Osteocyte (in vitro differentiated cells): ENCODE measurements around the gene SAYSD1. TPM values are rescaled to one million over a fixed set of nuclear protein-coding genes. Genes with fewer than 3 reads are reported as not detected.

Experiments used
- DNase-seq: peaks from one replicate; pipeline ENCODE4 v3.0.0; 2021; ENCODE audit warnings: mixed read lengths; ENCODE audit not compliant: unreplicated experiment; ENCODE audit errors: extremely low spot score
- H3K27ac Mint-ChIP-seq: one replicate; pipeline ENCODE4 v1.8.0; 2021; ENCODE audit warnings: mild to moderate bottlenecking, mixed read lengths; ENCODE audit not compliant: unreplicated experiment
- H3K27me3 Mint-ChIP-seq: one replicate; pipeline ENCODE4 v1.8.0; 2021; ENCODE audit warnings: mixed read lengths; ENCODE audit not compliant: unreplicated experiment
- H3K36me3 Mint-ChIP-seq: one replicate; pipeline ENCODE4 v1.8.0; 2021; ENCODE audit warnings: mixed read lengths; ENCODE audit not compliant: unreplicated experiment
- H3K4me1 Mint-ChIP-seq: one replicate; pipeline ENCODE4 v1.8.0; 2021; ENCODE audit warnings: mixed read lengths; ENCODE audit not compliant: unreplicated experiment
- H3K4me3 Mint-ChIP-seq: one replicate; pipeline ENCODE4 v1.8.0; 2021; ENCODE audit warnings: mild to moderate bottlenecking, moderate library complexity, mixed read lengths; ENCODE audit not compliant: unreplicated experiment
- H3K9me3 Mint-ChIP-seq: one replicate; pipeline ENCODE4 v1.8.0; 2021; ENCODE audit warnings: mixed read lengths; ENCODE audit not compliant: unreplicated experiment
- total RNA-seq: library from RNA; stranded (reverse); gene quantifications from 2 replicates; pipeline ENCODE4 v1.2.1, GENCODE V29; 2021
- TF ChIP-seq, protein P1 (sequence below): fragments of 200-600 bp; sonication (generic); IDR thresholded peaks from 2 replicates; pipeline ENCODE4 v1.5.0; 2021; ENCODE audit warnings: antibody characterized with exemption, mild to moderate bottlenecking, moderate library complexity

SAYSD1 gene
- total RNA-seq, 1 donor from 2014 or later, result 17.6 TPM

DNA sequence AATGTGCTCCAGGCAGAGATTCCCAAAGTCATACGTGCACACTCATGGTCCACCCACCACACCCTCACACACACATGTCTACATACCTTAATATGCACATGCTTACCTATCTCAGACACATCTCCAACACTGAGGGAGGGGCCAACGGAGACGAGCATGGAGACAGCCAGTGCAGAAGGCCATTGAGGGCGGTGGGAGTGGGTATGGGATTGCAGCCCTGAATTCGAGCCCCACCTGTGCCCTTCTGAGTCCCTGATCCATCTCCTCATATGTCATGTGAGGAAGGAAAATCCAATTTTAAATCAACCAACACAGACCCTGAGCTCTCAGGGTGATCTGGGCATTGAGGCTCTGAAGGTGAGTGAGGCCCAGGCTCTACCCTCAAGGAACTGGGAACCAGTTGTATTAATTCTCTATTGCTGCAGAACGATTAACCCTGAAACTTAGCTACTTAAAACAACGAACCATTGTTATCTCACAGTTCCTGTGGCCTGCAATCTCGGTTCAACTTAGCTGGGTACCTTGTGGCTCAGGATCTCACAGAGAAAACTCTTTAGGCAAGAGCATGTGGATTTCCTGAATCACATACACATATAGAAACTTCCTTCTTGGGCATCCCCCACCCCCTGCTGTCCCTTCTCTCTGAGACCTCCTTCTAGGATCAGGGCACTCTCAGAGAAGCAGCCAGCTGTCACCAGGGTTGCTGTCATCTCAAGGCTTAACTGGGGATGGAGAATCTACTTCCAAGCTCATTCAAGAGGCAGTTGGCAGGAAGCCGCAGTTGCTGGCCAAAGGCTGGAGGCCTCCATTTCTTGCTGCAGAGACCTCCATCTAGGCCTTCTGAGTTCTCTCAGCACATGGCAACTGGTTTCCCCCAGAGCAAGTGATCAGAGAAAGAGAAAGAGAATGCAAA lies 38.1 kb downstream of the SAYSD1 start:
- Mint-ChIP-seq H3K27ac (no peak overlapping the region), H3K4me1 (no peaks in the 10 kb centered on the region), H3K27me3 (peaks cover 6% of the 10 kb centered on the region), H3K36me3 (no peaks in the 10 kb centered on the region), H3K9me3 (no peaks in the 10 kb centered on the region), H3K4me3 (no peak overlapping the region)
- TF ChIP-seq, protein P1, sequence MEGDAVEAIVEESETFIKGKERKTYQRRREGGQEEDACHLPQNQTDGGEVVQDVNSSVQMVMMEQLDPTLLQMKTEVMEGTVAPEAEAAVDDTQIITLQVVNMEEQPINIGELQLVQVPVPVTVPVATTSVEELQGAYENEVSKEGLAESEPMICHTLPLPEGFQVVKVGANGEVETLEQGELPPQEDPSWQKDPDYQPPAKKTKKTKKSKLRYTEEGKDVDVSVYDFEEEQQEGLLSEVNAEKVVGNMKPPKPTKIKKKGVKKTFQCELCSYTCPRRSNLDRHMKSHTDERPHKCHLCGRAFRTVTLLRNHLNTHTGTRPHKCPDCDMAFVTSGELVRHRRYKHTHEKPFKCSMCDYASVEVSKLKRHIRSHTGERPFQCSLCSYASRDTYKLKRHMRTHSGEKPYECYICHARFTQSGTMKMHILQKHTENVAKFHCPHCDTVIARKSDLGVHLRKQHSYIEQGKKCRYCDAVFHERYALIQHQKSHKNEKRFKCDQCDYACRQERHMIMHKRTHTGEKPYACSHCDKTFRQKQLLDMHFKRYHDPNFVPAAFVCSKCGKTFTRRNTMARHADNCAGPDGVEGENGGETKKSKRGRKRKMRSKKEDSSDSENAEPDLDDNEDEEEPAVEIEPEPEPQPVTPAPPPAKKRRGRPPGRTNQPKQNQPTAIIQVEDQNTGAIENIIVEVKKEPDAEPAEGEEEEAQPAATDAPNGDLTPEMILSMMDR, result no peak
- DNase-seq, result peak; percentile 73

DNA sequence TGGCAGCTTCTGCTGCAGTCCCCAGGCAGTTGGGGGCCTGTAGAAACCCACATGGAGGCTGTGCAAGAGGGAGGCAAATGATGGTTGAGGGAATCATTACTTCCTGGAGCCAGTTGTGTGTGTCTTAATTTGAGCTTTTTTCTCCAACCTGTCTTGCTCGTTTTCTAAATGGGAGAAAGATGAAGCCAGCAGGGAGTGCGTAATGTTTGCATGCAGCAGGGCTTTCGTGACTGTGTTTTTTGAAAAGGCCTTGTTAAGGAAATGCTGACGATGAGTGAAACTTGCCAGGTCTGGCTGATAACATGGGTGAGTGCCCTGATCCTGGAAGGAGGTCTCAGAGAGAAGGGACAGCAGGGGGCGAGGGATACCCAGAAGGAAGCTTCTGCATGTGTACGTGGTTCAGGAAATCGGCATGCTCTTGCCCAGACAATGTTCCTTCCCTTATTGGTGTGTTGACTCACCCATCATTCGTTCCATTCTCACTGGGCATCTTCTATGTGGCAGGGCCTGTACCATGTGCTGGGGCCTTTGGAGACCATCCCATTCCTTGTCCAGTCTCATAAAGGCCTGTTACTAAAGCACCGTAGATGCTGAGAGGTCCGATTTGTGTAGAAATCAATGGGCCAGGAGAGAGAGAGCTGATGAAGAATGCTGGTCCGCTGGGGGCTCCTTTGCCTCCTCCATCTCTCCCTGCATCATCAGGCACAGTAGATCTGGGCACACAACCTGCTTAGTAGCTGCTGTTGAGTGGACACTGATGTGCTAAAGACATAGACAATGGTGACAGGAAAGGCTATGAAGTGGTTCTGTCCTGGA lies 39.0 kb downstream of the SAYSD1 start:
- no peak overlapping the region for H3K27ac Mint-ChIP-seq
- TF ChIP-seq, protein P1, result no peak

DNA sequence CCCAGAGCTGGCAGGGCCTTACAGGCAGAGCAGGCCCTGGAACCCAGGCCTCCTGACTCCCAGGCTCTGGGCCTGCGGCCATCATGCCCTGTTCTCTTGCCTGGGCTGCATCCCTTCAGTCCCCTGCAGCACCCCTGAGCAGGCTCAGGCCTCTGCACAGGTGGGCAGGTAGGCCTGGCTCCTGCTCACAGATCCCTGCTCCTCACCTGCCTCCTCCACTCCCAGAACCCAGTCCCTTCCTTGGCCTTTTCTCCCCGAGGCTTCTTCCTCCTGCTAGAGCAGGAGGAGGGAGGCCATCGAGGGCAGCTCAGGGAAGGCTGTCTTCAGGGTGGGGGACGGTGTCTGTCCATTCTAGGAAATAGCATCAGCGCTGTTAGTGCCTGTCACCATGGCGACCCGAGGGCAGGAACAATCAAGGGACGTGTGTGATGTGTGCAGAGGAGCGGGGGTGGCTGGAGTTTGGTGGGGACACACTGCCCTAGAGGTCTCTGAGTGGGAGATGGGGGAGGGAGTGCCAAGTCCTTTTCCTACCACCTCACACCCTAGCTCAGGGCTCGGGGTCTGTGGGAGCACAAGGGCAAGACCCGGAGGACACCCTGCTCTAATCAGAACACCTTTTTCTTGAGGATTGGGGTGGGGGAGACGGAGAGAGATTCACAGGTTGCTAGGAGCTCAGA lies 39.8 kb downstream of the SAYSD1 start:
- Mint-ChIP-seq H3K27me3 (peaks cover 13% of the 10 kb centered on the region), H3K9me3 (no peaks in the 10 kb centered on the region), H3K4me3 (no peak overlapping the region), H3K36me3 (no peaks in the 10 kb centered on the region), H3K27ac (no peak overlapping the region), H3K4me1 (no peaks in the 10 kb centered on the region)
- DNase-seq, result peak; percentile 73
- TF ChIP-seq, protein P1, result no peak

More for the DNA sequence above, 39.0 kb downstream of the SAYSD1 start:
- DNase-seq, result no peak
- Mint-ChIP-seq H3K4me1 (no peaks in the 10 kb centered on the region), H3K9me3 (no peaks in the 10 kb centered on the region), H3K4me3 (no peak overlapping the region), H3K27me3 (peaks cover 10% of the 10 kb centered on the region), H3K36me3 (no peaks in the 10 kb centered on the region)

DNA sequence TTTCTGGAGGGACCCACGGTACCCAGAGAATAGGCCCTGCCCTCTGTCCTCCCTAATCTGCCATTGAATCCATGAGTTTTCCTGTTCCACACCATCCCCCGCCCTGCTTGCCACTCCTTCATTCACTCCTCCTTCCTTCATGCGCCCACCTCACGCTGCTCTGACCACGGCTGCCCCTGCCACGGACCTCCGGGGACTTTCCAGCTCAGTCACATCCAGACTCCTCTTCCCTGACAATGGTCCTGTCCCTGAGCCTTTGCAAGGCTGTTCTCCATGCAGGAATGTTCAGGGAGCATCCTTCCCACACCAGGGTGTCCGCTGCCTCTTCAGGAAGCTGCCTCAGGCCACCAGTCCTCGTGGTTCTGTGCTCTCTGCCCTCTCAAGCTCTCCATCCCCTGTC lies 40.5 kb downstream of the SAYSD1 start:
- peaks cover 14% of the 10 kb centered on the region for H3K27me3 Mint-ChIP-seq
- H3K4me3 Mint-ChIP-seq, result no peak overlapping the region
- TF ChIP-seq, protein P1, result no peak
- no peak overlapping the region for H3K27ac Mint-ChIP-seq
- no peak for DNase-seq
- H3K4me1 Mint-ChIP-seq, result no peaks in the 10 kb centered on the region
- no peaks in the 10 kb centered on the region for H3K36me3 Mint-ChIP-seq
- no peaks in the 10 kb centered on the region for H3K9me3 Mint-ChIP-seq
